ENCODE measurements around the gene HECW1. TPM values are rescaled to one million over a fixed set of nuclear protein-coding genes. Genes with fewer than 3 reads are reported as not detected.
"Not testable (repeated sequence)": the region's sequence is repeated elsewhere in the genome, so short reads cannot be mapped to it uniquely, and the experiment has no call there.

The HECW1 gene
- total RNA-seq, 1 donor from 2014 or later = 0.11 TPM

- peaks cover 1% of the 10 kb centered on the region for H3K36me3 Mint-ChIP-seq
- H3K79me2 ChIP-seq (ENCODE audit: low read depth) = no peaks in the 10 kb centered on the region
- TF ChIP-seq CTCF (IDR thresholded peaks at IDR 0.05) = no peak
- no peak overlapping the region for H3K27ac ChIP-seq
- DNase-seq (ENCODE audit: low spot score) = no peak
- H3K9me3 Mint-ChIP-seq = no peaks in the 10 kb centered on the region
- H3K27me3 Mint-ChIP-seq (ENCODE audit: insufficient read depth, low read depth) = peaks cover 5% of the 10 kb centered on the region
- H3K4me2 ChIP-seq = no peak overlapping the region
- no peak overlapping the region for H3K9ac ChIP-seq
- H2AFZ ChIP-seq (replicated peaks) = no peak overlapping the region
- H3K4me3 Mint-ChIP-seq = no peak overlapping the region
- H4K20me1 ChIP-seq (ENCODE audit: low read depth) = no peaks in the 10 kb centered on the region
- no peaks in the 10 kb centered on the region for H3K36me3 ChIP-seq
- H3K4me1 ChIP-seq = peaks cover 36% of the 10 kb centered on the region
- H3K4me1 Mint-ChIP-seq = peaks cover 41% of the 10 kb centered on the region
- no peak overlapping the region for H3K4me3 ChIP-seq
- H3K27ac Mint-ChIP-seq = no peak overlapping the region
- H3K9me3 ChIP-seq (ENCODE audit: low read depth) = no peaks in the 10 kb centered on the region
- peaks cover 27% of the 10 kb centered on the region for H3F3A ChIP-seq (ENCODE audit: low read depth)
- no peaks in the 10 kb centered on the region for H3K27me3 ChIP-seq
Observed at GRCh38 chr7:43136064-43136463, 23.6 kb downstream of the HECW1 start.

- not testable (repeated sequence) for H3K4me2 ChIP-seq; H3K9me3 Mint-ChIP-seq; H3K4me3 ChIP-seq; H3K27me3 Mint-ChIP-seq (ENCODE audit: insufficient read depth, low read depth); H3K9me3 ChIP-seq (ENCODE audit: low read depth); H3K27me3 ChIP-seq; H3K4me3 Mint-ChIP-seq; H3K79me2 ChIP-seq (ENCODE audit: low read depth); H3K36me3 ChIP-seq; H3K27ac ChIP-seq; H3K9ac ChIP-seq; H3K36me3 Mint-ChIP-seq; H2AFZ ChIP-seq (replicated peaks); H3K27ac Mint-ChIP-seq; DNase-seq (ENCODE audit: low spot score); H4K20me1 ChIP-seq (ENCODE audit: low read depth)
- Histone ChIP-seq H3K4me1 (peaks cover 38% of the 10 kb centered on the region), H3F3A (ENCODE audit: low read depth) (peaks cover 27% of the 10 kb centered on the region)
- H3K4me1 Mint-ChIP-seq = peaks cover 43% of the 10 kb centered on the region
Observed at GRCh38 chr7:43137121-43137744, 24.8 kb downstream of the HECW1 start.

DNA sequence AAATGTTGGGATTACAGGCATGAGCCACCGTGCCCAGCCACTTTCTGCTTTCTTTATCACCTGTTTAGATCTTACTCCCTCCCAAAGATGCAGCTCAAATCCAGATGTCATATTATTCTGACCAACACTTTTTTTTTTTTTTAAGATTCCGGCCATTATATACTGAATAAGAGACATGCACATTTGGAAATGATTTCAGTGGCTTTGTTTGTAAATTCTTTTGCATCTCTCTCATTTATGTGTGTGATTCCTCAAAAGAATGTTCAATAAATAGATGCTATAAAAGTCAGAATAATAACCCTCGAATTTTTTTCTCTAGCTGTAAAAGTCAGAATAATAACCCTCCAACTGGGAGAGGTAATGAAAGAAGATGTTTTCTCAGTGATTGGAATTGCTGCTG lies 25.4 kb downstream of the HECW1 start:
- Histone ChIP-seq H2AFZ (replicated peaks) (no peak overlapping the region), H3K4me2 (peak overlapping the region; percentile 50), H3K79me2 (ENCODE audit: low read depth) (no peaks in the 10 kb centered on the region), H3K9ac (no peak overlapping the region), H3K4me1 (peaks cover 35% of the 10 kb centered on the region), H3F3A (ENCODE audit: low read depth) (peaks cover 27% of the 10 kb centered on the region), H3K36me3 (no peaks in the 10 kb centered on the region), H4K20me1 (ENCODE audit: low read depth) (no peaks in the 10 kb centered on the region), H3K4me3 (no peak overlapping the region), H3K27me3 (no peaks in the 10 kb centered on the region), H3K9me3 (ENCODE audit: low read depth) (no peaks in the 10 kb centered on the region), H3K27ac (no peak overlapping the region)
- peaks cover 39% of the 10 kb centered on the region for H3K4me1 Mint-ChIP-seq
- H3K4me3 Mint-ChIP-seq = no peak overlapping the region
- H3K36me3 Mint-ChIP-seq = peaks cover 1% of the 10 kb centered on the region
- peaks cover 5% of the 10 kb centered on the region for H3K27me3 Mint-ChIP-seq (ENCODE audit: insufficient read depth, low read depth)
- DNase-seq (ENCODE audit: low spot score) = no peak
- H3K9me3 Mint-ChIP-seq = no peaks in the 10 kb centered on the region
- TF ChIP-seq EZH2phosphoT487 (IDR thresholded peaks at IDR 0.05) (no peak), EZH2 (IDR thresholded peaks at IDR 0.05) (no peak), CTCF (IDR thresholded peaks at IDR 0.05) (no peak)
- H3K27ac Mint-ChIP-seq = peak overlapping the region; percentile 93

DNA sequence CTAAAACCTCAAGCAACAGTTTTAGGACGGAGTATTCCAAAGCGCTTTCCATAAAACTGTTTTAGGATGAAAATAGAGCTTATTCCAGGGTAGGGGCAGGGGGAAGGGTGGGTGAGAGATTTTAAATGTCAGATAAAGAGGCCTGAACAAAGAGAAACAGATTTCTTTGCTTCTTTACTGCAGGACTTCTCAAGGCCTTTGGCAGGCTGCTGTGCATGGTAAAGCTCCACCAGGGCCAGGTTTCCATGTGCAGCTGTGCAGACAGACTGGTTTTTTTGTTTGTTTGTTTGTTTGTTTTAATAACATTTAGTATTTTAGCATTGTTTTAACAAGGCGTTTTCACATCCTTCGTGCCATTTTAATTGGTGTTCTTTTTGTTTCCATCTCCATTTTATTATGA lies 26.3 kb downstream of the HECW1 start:
- no peak for DNase-seq (ENCODE audit: low spot score)
- no peak overlapping the region for H3K9ac ChIP-seq

More for the DNA sequence above, 26.3 kb downstream of the HECW1 start:
- TF ChIP-seq EZH2phosphoT487 (IDR thresholded peaks at IDR 0.05) = no peak
- no peak for TF ChIP-seq EZH2 (IDR thresholded peaks at IDR 0.05)
- no peak for TF ChIP-seq CTCF (IDR thresholded peaks at IDR 0.05)
- Histone ChIP-seq H3F3A (ENCODE audit: low read depth) (peaks cover 27% of the 10 kb centered on the region), H3K79me2 (ENCODE audit: low read depth) (no peaks in the 10 kb centered on the region), H3K27me3 (no peaks in the 10 kb centered on the region), H2AFZ (replicated peaks) (no peak overlapping the region), H3K9me3 (ENCODE audit: low read depth) (no peaks in the 10 kb centered on the region), H3K4me2 (peak overlapping the region; percentile 50), H3K4me3 (no peak overlapping the region), H3K36me3 (no peaks in the 10 kb centered on the region), H3K27ac (no peak overlapping the region), H4K20me1 (ENCODE audit: low read depth) (no peaks in the 10 kb centered on the region), H3K4me1 (peaks cover 35% of the 10 kb centered on the region)
- Mint-ChIP-seq H3K4me3 (no peak overlapping the region), H3K9me3 (no peaks in the 10 kb centered on the region), H3K27ac (peak overlapping the region; percentile 93), H3K27me3 (ENCODE audit: insufficient read depth, low read depth) (peaks cover 5% of the 10 kb centered on the region), H3K36me3 (peaks cover 1% of the 10 kb centered on the region), H3K4me1 (peaks cover 39% of the 10 kb centered on the region)

Data from neural progenitor cell (in vitro differentiated cells).